Spleen (tissue), 11 donors: ENCODE data around the gene PTS. TPM values are rescaled to one million over a fixed set of nuclear protein-coding genes. Genes with fewer than 3 reads are reported as not detected.

Experiments used
- DNase-seq: peaks from one replicate; pipeline ENCODE4 v3.0.0-alpha.2; 2020
- H3K27ac ChIP-seq, 8 donors: fragments of 200-600 bp; sonication (generic) in 7 of 8; 1 replicate in 4 of 8; 2 replicates in 4 of 8; pipeline versions ENCODE4 v1.5.0 to v1.8.0; 2016 to 2021; ENCODE audit warnings: inconsistent platforms in 4 of 8, mild to moderate bottlenecking in 4 of 8, moderate library complexity in 1 of 8
- H3K27me3 ChIP-seq, 7 donors: fragments of 200-600 bp; sonication (generic) in 6 of 7; replicated peaks in 1 of 7; 1 replicate in 4 of 7; 2 replicates in 3 of 7; pipeline versions ENCODE4 v1.5.0 to v1.8.0; 2016 to 2021; ENCODE audit warnings: inconsistent platforms in 3 of 7, mild to moderate bottlenecking in 1 of 7
- H3K36me3 ChIP-seq, 6 donors: fragments of 200-600 bp; sonication (generic) in 5 of 6; 1 replicate in 4 of 6; 2 replicates in 2 of 6; pipeline versions ENCODE4 v1.5.0 to v1.8.0; 2016 to 2021; ENCODE audit warnings: inconsistent platforms in 2 of 6
- H3K4me1 ChIP-seq, 6 donors: fragments of 200-600 bp; sonication (generic) in 5 of 6; 1 replicate in 3 of 6; 2 replicates in 3 of 6; pipeline versions ENCODE4 v1.5.0 to v1.8.0; 2016 to 2021; ENCODE audit warnings: inconsistent platforms in 3 of 6
- H3K4me3 ChIP-seq, 8 donors: fragments of 200-600 bp; sonication (generic) in 7 of 8; 1 replicate in 4 of 8; 2 replicates in 4 of 8; pipeline versions ENCODE4 v1.5.0 to v1.8.0; 2016 to 2021; ENCODE audit warnings: inconsistent platforms in 4 of 8, mild to moderate bottlenecking in 4 of 8, moderate library complexity in 2 of 8
- H3K9me3 ChIP-seq, 8 donors: fragments of 200-600 bp; sonication (generic) in 7 of 8; 1 replicate in 4 of 8; 2 replicates in 4 of 8; pipeline versions ENCODE4 v1.5.0 to v1.8.0; 2016 to 2021; ENCODE audit warnings: inconsistent platforms in 4 of 8
- POLR2A ChIP-seq, 3 donors: fragments of 450-650 bp; IDR thresholded peaks; one replicate each; pipeline ENCODE4 v1.5.1; 2017; ENCODE audit warnings: antibody characterized with exemption in 3 of 3, mild to moderate bottlenecking in 1 of 3
- POLR2AphosphoS5 ChIP-seq, 3 donors: sonication (generic); formaldehyde crosslinking; IDR thresholded peaks; one replicate each; pipeline ENCODE4 v1.5.1; 2017; ENCODE audit warnings: antibody characterized with exemption in 3 of 3
- WGBS, 5 donors: extraction: QIAGEN DNeasy Blood & Tissue Kit in 3 of 5; methylation state at CpG; one replicate each; pipeline versions ENCODE4 v1.1.5 to v1.1.7; 2013 to 2018; 5-methylcytosine and 5-hydroxymethylcytosine counted together
- intact Hi-C: fragments of 100-400 bp; cut with DNase I; formaldehyde crosslinking; loops from one replicate; pipeline ENCODE4 v1.15.0; 2023; ENCODE audit warnings: low total_unique reads
- polyA plus RNA-seq, 3 donors: library from polyadenylated mRNA; stranded (reverse); fragments of 200-250 nt; gene quantifications; one replicate each; pipeline ENCODE4 v1.2.1, GENCODE V29; 2013
- total RNA-seq, 7 donors: library from RNA; depleted of rRNA in 3 of 7; stranded (reverse); fragments of >200 nt in 3 of 7; fragmentation: NEBNext Ultra II Directional in 4 of 7; extraction: Animal tissue kit (Norgen Biotek cat#: 25700) in 4 of 7; gene quantifications; one replicate each; pipeline versions ENCODE4 v1.1.0 to v1.2.1, GENCODE V29; 2016 to 2021
- TF ChIP-seq, protein P1 (sequence below), 11 experiments: fragments of 200-600 bp in 7 of 11; fragments of 450-650 bp in 4 of 11; sonication (generic) in 4 of 11; IDR thresholded peaks in 8 of 11; conservative IDR thresholded peaks in 3 of 11; 1 replicate in 7 of 11; 2 replicates in 4 of 11; pipeline versions ENCODE4 v1.4.0 to v1.8.0; 2016 to 2021; ENCODE audit warnings: antibody characterized with exemption in 11 of 11, inconsistent platforms in 4 of 11, mild to moderate bottlenecking in 1 of 11
- donor health status: healthy with polysubstance abuse.
- donor health status: DM: no; HTN: no; CAD: no; lungs with moderate emphysema.
- donor health status: DM: no; HTN: no; CAD: no.
- donor health status: Bipolar disorder and iron deficiency.
- donor health status: healthy.
- donor health status: DM: no; HTN: no; CAD: no.
- donor health status: DM: yes; HTN: yes; CAD: no.

PTS gene
- total and polyA plus RNA-seq, 10 donors, result 19.5 to 31.8 (median 23.1) TPM

DNA sequence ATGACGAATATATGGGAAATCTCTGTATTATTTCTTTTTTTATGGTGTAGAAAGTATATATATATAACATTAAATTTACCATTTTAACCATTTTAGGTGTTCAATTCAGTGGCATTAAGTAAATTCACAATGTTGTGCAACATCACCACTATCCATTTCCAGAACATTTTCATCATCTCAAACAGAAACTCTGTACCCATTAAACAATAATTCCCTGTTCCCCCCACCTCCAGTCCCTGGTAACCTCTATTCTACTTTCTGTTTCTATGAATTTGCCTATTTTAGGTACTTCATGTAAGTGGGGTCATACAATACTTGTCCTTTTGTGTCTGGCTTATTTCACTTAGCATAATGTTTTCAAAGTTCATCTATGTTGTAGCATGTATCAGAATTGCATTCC is 15.3 kb upstream of the PTS start:
- no peak for DNase-seq
- 72 to 83% (median 83%) methylated on average over 1 of the region's 1 CpG for WGBS, 5 donors
- Histone ChIP-seq H3K4me3 (no peak overlapping the region), H3K9me3 (no peaks in the 10 kb centered on the region), H3K4me1 (peaks cover 0 to 7% (median 0%) of the 10 kb centered on the region in 6 donors), H3K27me3 (no peaks in the 10 kb centered on the region), H3K36me3 (no peaks in the 10 kb centered on the region), H3K27ac (no peak overlapping the region)
- intact Hi-C loops, result loop anchor here (10.0 kb wide), 2 partner anchors 1074 to 1324 kb away; no protein-coding TSS in a partner anchor
- TF ChIP-seq POLR2AphosphoS5 (IDR thresholded peaks at IDR 0.05), result no peak
- no peak for TF ChIP-seq POLR2A (IDR thresholded peaks at IDR 0.05)
- TF ChIP-seq, protein P1, sequence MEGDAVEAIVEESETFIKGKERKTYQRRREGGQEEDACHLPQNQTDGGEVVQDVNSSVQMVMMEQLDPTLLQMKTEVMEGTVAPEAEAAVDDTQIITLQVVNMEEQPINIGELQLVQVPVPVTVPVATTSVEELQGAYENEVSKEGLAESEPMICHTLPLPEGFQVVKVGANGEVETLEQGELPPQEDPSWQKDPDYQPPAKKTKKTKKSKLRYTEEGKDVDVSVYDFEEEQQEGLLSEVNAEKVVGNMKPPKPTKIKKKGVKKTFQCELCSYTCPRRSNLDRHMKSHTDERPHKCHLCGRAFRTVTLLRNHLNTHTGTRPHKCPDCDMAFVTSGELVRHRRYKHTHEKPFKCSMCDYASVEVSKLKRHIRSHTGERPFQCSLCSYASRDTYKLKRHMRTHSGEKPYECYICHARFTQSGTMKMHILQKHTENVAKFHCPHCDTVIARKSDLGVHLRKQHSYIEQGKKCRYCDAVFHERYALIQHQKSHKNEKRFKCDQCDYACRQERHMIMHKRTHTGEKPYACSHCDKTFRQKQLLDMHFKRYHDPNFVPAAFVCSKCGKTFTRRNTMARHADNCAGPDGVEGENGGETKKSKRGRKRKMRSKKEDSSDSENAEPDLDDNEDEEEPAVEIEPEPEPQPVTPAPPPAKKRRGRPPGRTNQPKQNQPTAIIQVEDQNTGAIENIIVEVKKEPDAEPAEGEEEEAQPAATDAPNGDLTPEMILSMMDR (IDR thresholded peaks at IDR 0.05 in 8 of 11, conservative IDR thresholded peaks at IDR 0.05 in 3 of 11), result no peak

DNA sequence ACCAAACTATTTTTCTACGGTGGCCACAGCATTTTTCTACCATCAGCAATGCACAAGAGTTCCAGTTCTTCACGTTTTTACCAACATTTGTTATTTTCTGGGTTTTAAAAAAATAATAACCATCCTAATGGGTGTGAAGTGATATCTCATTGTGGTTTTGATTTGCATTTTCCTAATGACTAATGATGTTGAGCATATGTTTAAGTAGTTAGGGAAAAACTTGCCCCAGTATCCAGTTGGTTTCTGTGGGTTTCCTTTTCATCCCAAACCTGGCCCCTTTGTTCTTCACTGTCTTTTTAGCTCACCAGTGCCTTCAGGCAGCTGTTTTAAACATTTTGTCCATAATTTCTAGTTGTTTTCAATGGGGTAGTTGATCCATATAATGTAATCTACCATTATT is 14.7 kb upstream of the PTS start:
- WGBS, 5 donors, result 33 to 46% (median 39%) methylated on average over 2 of the region's 2 CpGs
- Histone ChIP-seq H3K27me3 (no peaks in the 10 kb centered on the region), H3K9me3 (no peaks in the 10 kb centered on the region), H3K36me3 (no peaks in the 10 kb centered on the region), H3K27ac (no peak overlapping the region), H3K4me3 (no peak overlapping the region), H3K4me1 (peaks cover 0 to 7% (median 0%) of the 10 kb centered on the region in 6 donors)
- intact Hi-C loops, result loop anchor here (10.0 kb wide), 2 partner anchors 1073 to 1323 kb away; no protein-coding TSS in a partner anchor
- no peak for DNase-seq
- TF ChIP-seq, protein P1 (IDR thresholded peaks at IDR 0.05 in 8 of 11, conservative IDR thresholded peaks at IDR 0.05 in 3 of 11), result no peak
- TF ChIP-seq POLR2AphosphoS5 (IDR thresholded peaks at IDR 0.05), result no peak
- TF ChIP-seq POLR2A (IDR thresholded peaks at IDR 0.05), result no peak

DNA sequence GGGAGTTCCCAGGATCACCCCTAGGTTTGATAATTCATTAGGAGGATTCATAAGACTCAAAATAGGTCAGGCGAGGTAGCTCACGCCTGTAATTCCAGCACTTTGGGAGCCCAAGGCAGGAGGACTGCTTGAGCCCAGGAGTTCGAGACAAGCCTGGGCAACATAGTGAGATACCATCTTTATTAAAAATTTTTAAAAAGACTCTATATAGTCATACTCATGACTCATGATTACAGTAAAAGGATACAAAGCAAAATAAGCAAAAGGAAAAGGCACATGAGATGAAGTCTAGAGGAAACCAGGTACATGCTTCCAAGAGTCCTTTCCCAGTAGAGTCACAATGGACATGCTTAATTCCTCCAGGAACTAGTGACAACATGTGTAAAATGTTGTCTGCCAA is 13.9 kb upstream of the PTS start:
- intact Hi-C loops, result loop anchor here (10.0 kb wide), 2 partner anchors 1073 to 1323 kb away; no protein-coding TSS in a partner anchor
- no peak overlapping the region for H3K27ac ChIP-seq
- 89 to 93% (median 92%) methylated on average over 3 of the region's 3 CpGs for WGBS, 5 donors

DNA sequence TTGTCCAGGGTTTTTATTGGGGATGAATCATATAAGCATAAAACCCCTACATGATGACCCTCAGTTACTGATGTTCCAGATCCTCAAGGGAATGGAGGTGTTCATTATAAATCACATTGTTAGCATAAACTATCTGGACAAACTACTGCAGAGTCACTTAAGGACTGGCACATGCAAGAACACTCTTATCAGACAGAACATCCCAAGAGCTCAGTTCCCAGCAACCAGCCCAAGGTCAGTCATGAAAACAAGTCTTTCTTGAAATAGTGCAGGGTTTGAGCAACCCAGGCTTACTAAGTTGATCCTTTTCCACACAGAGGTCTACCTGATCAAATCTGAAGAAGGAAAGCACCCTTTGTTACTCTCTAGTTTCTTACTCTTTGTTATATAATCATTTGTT is 13.5 kb upstream of the PTS start:
- Histone ChIP-seq H3K4me3 (no peak overlapping the region), H3K36me3 (no peaks in the 10 kb centered on the region), H3K9me3 (no peaks in the 10 kb centered on the region), H3K27me3 (no peaks in the 10 kb centered on the region), H3K4me1 (peaks cover 0 to 7% (median 0%) of the 10 kb centered on the region in 6 donors), H3K27ac (no peak overlapping the region)
- TF ChIP-seq, protein P1 (IDR thresholded peaks at IDR 0.05 in 8 of 11, conservative IDR thresholded peaks at IDR 0.05 in 3 of 11), result no peak
- TF ChIP-seq POLR2AphosphoS5 (IDR thresholded peaks at IDR 0.05) (no peak), POLR2A (IDR thresholded peaks at IDR 0.05) (no peak)
- intact Hi-C loops, result loop anchor here (10.0 kb wide), 2 partner anchors 1072 to 1322 kb away; no protein-coding TSS in a partner anchor
- no peak for DNase-seq

More for the DNA sequence above, 13.9 kb upstream of the PTS start:
- no peak for DNase-seq
- Histone ChIP-seq H3K36me3 (no peaks in the 10 kb centered on the region), H3K4me3 (no peak overlapping the region), H3K9me3 (no peaks in the 10 kb centered on the region), H3K27me3 (no peaks in the 10 kb centered on the region), H3K4me1 (peaks cover 0 to 7% (median 0%) of the 10 kb centered on the region in 6 donors)
- no peak for TF ChIP-seq POLR2AphosphoS5 (IDR thresholded peaks at IDR 0.05)
- TF ChIP-seq, protein P1 (IDR thresholded peaks at IDR 0.05 in 8 of 11, conservative IDR thresholded peaks at IDR 0.05 in 3 of 11), result no peak
- TF ChIP-seq POLR2A (IDR thresholded peaks at IDR 0.05), result no peak
